HepG2 (cell line): Measurements from ENCODE around the gene MYL12B. TPM values are rescaled to one million over a fixed set of nuclear protein-coding genes. Genes with fewer than 3 reads are reported as not detected.
A peak's percentile ranks its signal among the peaks of the same experiment; 100 is the strongest.

Experiments
- ATAC-seq: fragments of 200-7000 bp; cut with Tn5 transposase; 3 replicates; pipeline ENCODE4 v1.9.1; 2020; ENCODE audit warnings: mild to moderate bottlenecking, moderate library complexity
- BruUV-seq: library from RNA; stranded (reverse); fragments of 400-500 nt; replicated peaks from 2 replicates; lab custom pipeline; 2021; lab: Mats Ljungman, UMichigan
- CTCF ChIA-PET: fragments of 300-600 bp; formaldehyde crosslinking; extraction: SDS; loops from one replicate; lab custom pipeline; 2021; ENCODE audit warnings: low total read pairs, inconsistent platforms, low intra/inter-chr PET ratio; lab: Yijun Ruan, JAX
- POLR2A ChIA-PET: fragments of 350-600 bp; sonication (Branson Sonifier 250); formaldehyde crosslinking; loops from one replicate; lab custom pipeline; 2020; ENCODE audit warnings: antibody characterized with exemption, inconsistent platforms; lab: Yijun Ruan, JAX
- DNase-seq: peaks from one replicate; pipeline ENCODE4 v3.0.0-alpha.2; 2015; ENCODE audit warnings: low spot score
- FAIRE-seq: peaks from 3 replicates; lab custom pipeline; 2011; peaks lifted over from hg19 to GRCh38; lab: Jason Lieb, UNC
- H2AFZ ChIP-seq: one replicate; pipeline ENCODE4 v1.6.1; 2011; ENCODE audit warnings: low read length, inconsistent platforms
- H3K27ac ChIP-seq: fragments of 300-600 bp; 3 replicates; pipeline ENCODE4 v1.8.0; 2011; ENCODE audit warnings: mixed run types, mild to moderate bottlenecking, mixed read lengths, low read length, inconsistent platforms; ENCODE audit not compliant: insufficient read depth; ENCODE audit errors: extremely low read length
- H3K27me3 ChIP-seq, 2 experiments: fragments of 200-600 bp in 1 of 2; 2 replicates in 1 of 2; 3 replicates in 1 of 2; pipeline versions ENCODE4 v1.6.0 to v1.8.0; 2011; ENCODE audit warnings: low read length in 2 of 2, mild to moderate bottlenecking in 2 of 2, moderate library complexity in 2 of 2, inconsistent platforms in 1 of 2; ENCODE audit not compliant: insufficient read depth in 2 of 2, control insufficient read depth in 1 of 2
- H3K36me3 ChIP-seq, 2 experiments: fragments of 200-600 bp in 1 of 2; replicated peaks in 1 of 2; 2 replicates in 1 of 2; 3 replicates in 1 of 2; pipeline versions ENCODE4 v1.5.1 to v1.8.0; 2011; ENCODE audit warnings: low read length in 2 of 2, inconsistent platforms in 1 of 2; ENCODE audit not compliant: insufficient read depth in 2 of 2, control insufficient read depth in 1 of 2
- H3K4me1 ChIP-seq: 2 replicates; pipeline ENCODE4 v1.5.1; 2012; ENCODE audit warnings: low read length, inconsistent platforms; ENCODE audit not compliant: insufficient read depth
- H3K4me2 ChIP-seq: 2 replicates; pipeline ENCODE4 v1.6.0; 2011; ENCODE audit warnings: low read depth, low read length, inconsistent platforms
- H3K4me3 ChIP-seq, 3 experiments: fragments of 200-600 bp in 1 of 3; sonication (generic), shearing (Covaris generic) in 1 of 3; replicated peaks in 1 of 3; 2 replicates each; pipeline ENCODE4 v1.5.1; 2011 to 2016; ENCODE audit warnings: low read length in 3 of 3, inconsistent platforms in 2 of 3, low read depth in 2 of 3, mild to moderate bottlenecking in 2 of 3, control low read depth in 1 of 3, mixed read lengths in 1 of 3; ENCODE audit not compliant: insufficient read depth in 1 of 3
- H3K79me2 ChIP-seq: one replicate; pipeline ENCODE4 v1.6.1; 2011; ENCODE audit warnings: low read length, inconsistent platforms; ENCODE audit not compliant: insufficient read depth
- H3K9ac ChIP-seq: 2 replicates; pipeline ENCODE4 v1.6.0; 2011; ENCODE audit warnings: mild to moderate bottlenecking, low read depth, low read length, inconsistent platforms; ENCODE audit not compliant: insufficient read depth
- H3K9me3 ChIP-seq: 2 replicates; pipeline ENCODE4 v1.5.1; 2012; ENCODE audit warnings: mild to moderate bottlenecking, low read length
- H4K20me1 ChIP-seq: 2 replicates; pipeline ENCODE4 v1.6.0; 2011; ENCODE audit warnings: inconsistent platforms, mild to moderate bottlenecking, low read length, moderate library complexity; ENCODE audit not compliant: insufficient read depth
- ARHGAP35 ChIP-seq: sonication (generic); formaldehyde crosslinking; IDR thresholded peaks from 2 replicates; pipeline ENCODE4 v1.9.0; 2022; ENCODE audit warnings: mild to moderate bottlenecking, inconsistent platforms, moderate library complexity, missing genetic modification reagents, borderline replicate concordance
- EP300 ChIP-seq, 3 experiments: sonication (generic) in 1 of 3; formaldehyde crosslinking in 1 of 3; IDR thresholded peaks; 2 replicates each; pipeline versions ENCODE4 v1.5.1 to v1.6.1; 2011 to 2020; ENCODE audit warnings: low read depth in 2 of 3, low read length in 2 of 3, borderline replicate concordance in 1 of 3, improper control_type of control experiment in 1 of 3, mild to moderate bottlenecking in 1 of 3, missing genetic modification reagents in 1 of 3, moderate library complexity in 1 of 3
- GATA4 ChIP-seq: sonication (generic); IDR thresholded peaks from 2 replicates; pipeline ENCODE4 v1.6.1; 2016; ENCODE audit warnings: antibody characterized with exemption, low read depth, borderline replicate concordance
- HDAC1 ChIP-seq: sonication (generic); formaldehyde crosslinking; IDR thresholded peaks from 2 replicates; pipeline ENCODE4 v1.5.1; 2020; ENCODE audit warnings: mild to moderate bottlenecking, missing genetic modification reagents
- JUN ChIP-seq: sonication (generic); formaldehyde crosslinking; IDR thresholded peaks from 2 replicates; pipeline ENCODE4 v1.4.0; 2020; ENCODE audit warnings: mild to moderate bottlenecking, missing genetic modification reagents
- MAFF ChIP-seq: IDR thresholded peaks from 2 replicates; pipeline ENCODE4 v1.6.1; 2011; ENCODE audit warnings: low read depth, low read length, improper control_type of control experiment
- MTA3 ChIP-seq: sonication (generic); formaldehyde crosslinking; IDR thresholded peaks from 2 replicates; pipeline ENCODE4 v1.4.0; 2020; ENCODE audit warnings: missing genetic modification reagents
- NKX3-1 ChIP-seq: sonication (generic); formaldehyde crosslinking; IDR thresholded peaks from 2 replicates; pipeline ENCODE4 v1.5.0; 2020; ENCODE audit warnings: missing genetic modification reagents
- POLR2G ChIP-seq: fragments of 200-400 bp; formaldehyde crosslinking; IDR thresholded peaks from 2 replicates; pipeline ENCODE4 v1.6.1; 2018; ENCODE audit warnings: mild to moderate bottlenecking, low read depth, low read length, moderate library complexity
- RNF2 ChIP-seq: fragments of 450-650 bp; conservative IDR thresholded peaks from 2 replicates; pipeline ENCODE4 v1.6.1; 2016; ENCODE audit warnings: low read depth
- SALL2 ChIP-seq: sonication (generic); formaldehyde crosslinking; IDR thresholded peaks from 2 replicates; pipeline ENCODE4 v1.8.1; 2023; ENCODE audit warnings: mild to moderate bottlenecking, missing genetic modification reagents, inconsistent platforms
- SOX5 ChIP-seq: IDR thresholded peaks from 2 replicates; pipeline ENCODE4 v1.6.1; 2016; ENCODE audit warnings: borderline replicate concordance
- THRA ChIP-seq: sonication (generic); formaldehyde crosslinking; IDR thresholded peaks from 2 replicates; pipeline ENCODE4 v1.4.0; 2020; ENCODE audit warnings: missing genetic modification reagents, borderline replicate concordance
- TIGD3 ChIP-seq: sonication (generic); formaldehyde crosslinking; IDR thresholded peaks from 2 replicates; pipeline ENCODE4 v1.5.1; 2020; ENCODE audit warnings: mild to moderate bottlenecking, missing genetic modification reagents, borderline replicate concordance
- U2AF2 ChIP-seq: fragments of 200-400 bp; formaldehyde crosslinking; IDR thresholded peaks from 2 replicates; pipeline ENCODE4 v1.6.1; 2017; ENCODE audit warnings: low read depth, mild to moderate bottlenecking, low read length
- ZNF136 ChIP-seq: sonication (generic); formaldehyde crosslinking; IDR thresholded peaks from 2 replicates; pipeline ENCODE4 v1.8.1; 2022; ENCODE audit warnings: low read depth, mild to moderate bottlenecking, moderate library complexity, missing genetic modification reagents
- ZNF3 ChIP-seq: IDR thresholded peaks from 2 replicates; pipeline ENCODE4 v1.7.0; 2017; ENCODE audit warnings: inconsistent platforms
- ZNF619 ChIP-seq: sonication (generic); formaldehyde crosslinking; IDR thresholded peaks from 2 replicates; pipeline ENCODE4 v1.4.0; 2020; ENCODE audit warnings: mild to moderate bottlenecking, missing genetic modification reagents
- ZNF678 ChIP-seq: sonication (generic); formaldehyde crosslinking; IDR thresholded peaks from 2 replicates; pipeline ENCODE4 v1.4.0; 2020; ENCODE audit warnings: mild to moderate bottlenecking, missing genetic modification reagents
- ZSCAN31 ChIP-seq: sonication (generic); formaldehyde crosslinking; IDR thresholded peaks from 2 replicates; pipeline ENCODE4 v1.5.0; 2020; ENCODE audit warnings: low read depth, mild to moderate bottlenecking, missing genetic modification reagents
- ZXDC ChIP-seq: sonication (generic); formaldehyde crosslinking; IDR thresholded peaks from 2 replicates; pipeline ENCODE4 v1.5.0; 2020; ENCODE audit warnings: mild to moderate bottlenecking, missing genetic modification reagents
- WGBS: methylation state at CpG from one replicate; pipeline ENCODE4 v1.1.6; 2017; ENCODE audit warnings: low lambda C conversion rate; 5-methylcytosine and 5-hydroxymethylcytosine counted together
- in situ Hi-C: cut with HindIII; loops from 2 replicates; pipeline ENCODE4 v1.10.0; 2017; ENCODE audit warnings: low pct_unique_long_range_greater_than_20kb; ENCODE audit not compliant: extremely low pct_ligation_motif_present
- intact Hi-C: fragments of 100-400 bp; cut with micrococcal nuclease; formaldehyde crosslinking; loops from one replicate; pipeline ENCODE4 v1.10.0; 2022; ENCODE audit not compliant: unreplicated experiment
- polyA plus RNA-seq, 8 experiments: library from polyadenylated mRNA; depleted of rRNA in 3 of 8; stranded (reverse) in 7 of 8; unstranded in 1 of 8; fragments of >200 nt; fragmentation: Illumina TruSeq in 4 of 8; extraction: Trizol in 4 of 8; gene quantifications; 2 replicates each; pipeline versions ENCODE4 v1.2.1 to v1.2.3, GENCODE V29; 2011 to 2016; ENCODE audit warnings: low read depth in 4 of 8, missing spikeins in 1 of 8, mixed read lengths in 1 of 8; ENCODE audit not compliant: insufficient read depth in 1 of 8
- total RNA-seq, 5 experiments: library from RNA; depleted of rRNA; stranded (reverse); fragments of >200 nt; fragmentation: Illumina TruSeq; extraction: Trizol; gene quantifications; 2 replicates each; pipeline ENCODE4 v1.2.3, GENCODE V29; 2016; ENCODE audit warnings: low read depth in 1 of 5

The MYL12B gene
- total and polyA plus RNA-seq, 2 of the 13 experiments (the other 11 are each of a cell fraction or from before 2014, with no cell fraction given), result 265 to 340 TPM

GRCh38 chr18:3264362-3264761 lies 2.4 kb downstream of the MYL12B start:
- H4K20me1 ChIP-seq, result peaks cover 64% of the 10 kb centered on the region
- FAIRE-seq (peak; percentile 62), DNase-seq (peak; percentile 71), ATAC-seq (no peak)
- in situ Hi-C loops (no loop called here), intact Hi-C loops (loop anchor here (5.0 kb wide), 1 partner anchor 193 kb away; no protein-coding TSS in a partner anchor)
- peak overlapping the region; percentile 99 for H3K9ac ChIP-seq
- no TSS peak for BruUV-seq
- ChIA-PET CTCF (no interaction called here), POLR2A (interaction anchor here (0.6 to 1.8 kb wide), 6 partner anchors 18 to 563 kb away, joined by 3 to 12 read pairs (median 4); partner anchors contain the start of gene MYL12A)
- H3K4me3 ChIP-seq, result peak overlapping the region; percentile 90 to 96 (median 94)
- H2AFZ ChIP-seq, result no peak overlapping the region
- peaks cover 79% of the 10 kb centered on the region for H3K79me2 ChIP-seq
- H3K36me3 ChIP-seq, result no peaks in the 10 kb centered on the region
- peaks cover 68% of the 10 kb centered on the region for H3K4me1 ChIP-seq
- no peaks in the 10 kb centered on the region; a peak in 2 of 5 replicates for H3K27me3 ChIP-seq
- peak overlapping the region; percentile 91 for H3K4me2 ChIP-seq
- H3K9me3 ChIP-seq, result no peaks in the 10 kb centered on the region
- 17% methylated on average over 2 of the region's 2 CpGs for WGBS
- peak overlapping the region; percentile 65 for H3K27ac ChIP-seq
- no peak for TF ChIP-seq THRA (CRISPR knock-in tag)
- no peak for TF ChIP-seq RNF2
- no peak for TF ChIP-seq SALL2
- no peak; the same call in 1 of the 2 replicates for TF ChIP-seq JUN
- TF ChIP-seq NKX3-1 (CRISPR knock-in tag), result no peak
- TF ChIP-seq SOX5, result no peak
- TF ChIP-seq TIGD3 (CRISPR knock-in tag), result no peak
- TF ChIP-seq MTA3 (CRISPR knock-in tag), result no peak
- no peak for TF ChIP-seq ZXDC (CRISPR knock-in tag)
- TF ChIP-seq POLR2G, result no peak
- TF ChIP-seq EP300 (IDR thresholded peaks at IDR 0.05; ENCODE audit: low read depth in 2 of 2, low read length in 2 of 2), result 0 out of 4 replicates have a peak, but pooled peaks of 1 of the 2 experiments have one; percentile 37
- no peak for TF ChIP-seq EP300 (CRISPR knock-in tag; IDR thresholded peaks at IDR 0.05; ENCODE audit: borderline replicate concordance)
- no peak for TF ChIP-seq ARHGAP35
- TF ChIP-seq ZSCAN31 (CRISPR knock-in tag), result no peak
- TF ChIP-seq HDAC1 (CRISPR knock-in tag), result no peak
- no peak for TF ChIP-seq GATA4
- TF ChIP-seq MAFF, result peak; percentile 57; the same call in 1 of the 2 replicates
- no peak for TF ChIP-seq ZNF136
- no peak for TF ChIP-seq U2AF2
- TF ChIP-seq ZNF619 (CRISPR knock-in tag), result no peak
- TF ChIP-seq ZNF3 (CRISPR knock-in tag), result no peak
- TF ChIP-seq ZNF678 (CRISPR knock-in tag), result no peak
